ENCODE results near the gene EFCAB8. TPM values are rescaled to one million over a fixed set of nuclear protein-coding genes. Genes with fewer than 3 reads are reported as not detected.

The EFCAB8 gene, protein sequence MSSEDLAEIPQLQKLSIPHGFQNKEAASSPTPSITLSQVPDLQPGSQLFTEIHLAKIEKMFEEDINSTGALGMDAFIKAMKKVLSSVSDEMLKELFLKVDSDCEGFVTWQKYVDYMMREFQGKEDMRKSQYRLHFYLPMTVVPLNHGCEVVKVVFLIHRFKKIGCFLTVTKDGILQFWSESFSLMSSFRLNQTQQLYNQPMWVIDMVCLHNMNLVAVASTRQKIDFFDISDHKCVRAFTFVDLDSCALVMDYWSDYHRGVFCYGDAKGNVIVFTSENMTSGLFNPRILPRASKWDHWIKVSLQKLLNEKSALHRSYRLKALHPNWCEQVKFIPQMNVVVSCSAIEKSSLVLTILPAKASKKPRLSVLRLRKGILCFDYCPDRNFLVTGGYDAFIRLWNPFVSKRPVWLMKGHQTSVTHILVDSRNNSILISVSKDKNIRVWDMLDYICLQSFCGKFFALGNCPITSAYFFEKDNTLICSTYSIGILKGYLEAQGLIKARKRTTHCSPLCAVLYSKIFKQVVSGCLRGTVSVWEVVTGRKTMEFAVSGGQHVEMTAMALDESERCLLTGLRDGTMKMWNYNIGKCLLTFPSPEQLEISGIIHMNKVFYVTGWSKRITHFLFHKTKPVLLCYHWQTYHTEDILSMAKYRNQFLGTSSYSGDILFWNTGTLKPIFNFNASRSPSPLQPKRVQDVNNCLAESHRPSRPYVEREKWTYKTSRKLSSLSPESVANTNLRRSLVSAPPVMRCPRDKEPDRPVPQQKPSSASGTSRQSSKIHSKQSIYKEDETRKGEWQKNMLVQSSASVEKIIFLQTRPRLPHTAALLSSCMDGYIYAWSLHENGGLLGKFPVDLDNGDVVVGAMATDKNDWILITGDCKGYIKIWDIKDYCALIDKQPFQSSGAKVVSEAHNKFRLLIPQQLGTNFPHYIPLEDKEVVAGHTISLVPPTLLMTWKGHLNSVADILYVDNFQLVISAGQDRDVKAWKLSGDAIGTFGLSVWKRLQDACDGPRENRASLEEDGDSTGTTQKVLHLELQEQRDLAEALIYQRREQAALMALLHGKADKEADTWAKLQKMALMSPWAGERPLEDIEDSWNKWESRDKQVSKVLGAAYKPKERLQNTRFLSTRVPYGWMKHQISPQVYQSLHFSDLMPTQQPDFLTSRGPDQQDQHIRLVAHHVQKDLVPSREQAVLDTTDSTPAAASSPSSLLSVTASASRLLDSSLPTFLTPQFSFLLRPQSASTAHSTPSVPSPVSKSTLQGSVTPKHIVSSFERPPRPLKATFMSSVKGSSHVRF
- 0.05 TPM in 1 of 2 replicates, not detected in the other for total RNA-seq

DNA sequence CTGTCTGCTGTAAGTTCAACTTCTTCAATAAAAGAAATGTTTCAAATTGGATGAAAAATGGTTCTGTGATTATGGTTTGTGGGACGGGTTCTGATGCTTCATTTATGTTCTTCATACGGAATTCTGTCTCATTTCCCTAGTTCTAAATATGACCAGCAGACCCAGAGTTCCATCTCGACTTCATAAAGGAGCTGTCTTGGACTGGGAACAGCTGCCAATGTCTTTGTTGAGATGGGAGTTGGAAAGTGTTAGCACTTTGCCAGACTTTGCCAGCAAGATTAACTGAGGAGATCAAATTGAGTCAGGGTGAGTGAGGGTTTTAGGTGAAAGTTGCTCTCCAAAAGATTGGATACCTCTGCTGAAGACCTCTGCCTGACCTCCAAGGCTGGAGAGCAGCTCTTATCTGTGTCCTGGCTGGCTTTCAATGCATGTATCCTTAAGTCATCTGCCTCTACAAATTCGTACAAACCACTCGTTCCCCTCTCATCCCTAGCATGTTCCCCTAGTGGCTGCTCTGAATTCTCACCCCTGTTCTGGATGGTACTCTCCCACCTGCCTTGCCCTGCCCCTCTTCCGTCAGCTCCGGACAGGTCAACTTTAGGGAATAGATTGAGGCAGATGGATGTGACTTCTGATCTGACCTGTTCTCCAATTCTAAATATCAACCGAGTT is at the start of gene EFCAB8:
TSS of gene EFCAB8 (plus strand) at position 223 of the 672 bp plus-strand sequence. CDS start 4,870 bp downstream, outside the sequence.
- DNase-seq (ENCODE audit: extremely low read depth, low read depth, low spot score): no peak

DNA sequence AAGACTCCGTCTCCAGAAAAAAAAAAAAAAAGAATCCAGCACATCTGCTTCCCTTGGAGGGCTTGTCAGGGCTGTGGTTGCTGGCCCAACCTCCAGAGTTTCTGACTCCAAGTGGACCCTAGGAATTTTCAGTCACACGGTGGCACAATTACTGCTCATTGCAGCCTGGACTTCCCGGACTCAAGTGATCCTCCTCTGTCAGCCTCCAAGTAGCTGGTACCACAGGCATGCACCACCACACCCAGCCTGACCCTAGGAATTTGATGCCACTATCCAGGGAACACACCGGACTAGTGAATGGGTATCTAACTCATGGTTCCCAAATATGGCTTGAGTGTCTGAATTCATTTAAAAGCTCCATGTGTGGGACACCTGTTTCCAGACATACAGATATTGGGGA is 48.8 kb upstream of the EFCAB8 start:
- DNase-seq (ENCODE audit: extremely low read depth, low read depth, low spot score): no peak

DNA sequence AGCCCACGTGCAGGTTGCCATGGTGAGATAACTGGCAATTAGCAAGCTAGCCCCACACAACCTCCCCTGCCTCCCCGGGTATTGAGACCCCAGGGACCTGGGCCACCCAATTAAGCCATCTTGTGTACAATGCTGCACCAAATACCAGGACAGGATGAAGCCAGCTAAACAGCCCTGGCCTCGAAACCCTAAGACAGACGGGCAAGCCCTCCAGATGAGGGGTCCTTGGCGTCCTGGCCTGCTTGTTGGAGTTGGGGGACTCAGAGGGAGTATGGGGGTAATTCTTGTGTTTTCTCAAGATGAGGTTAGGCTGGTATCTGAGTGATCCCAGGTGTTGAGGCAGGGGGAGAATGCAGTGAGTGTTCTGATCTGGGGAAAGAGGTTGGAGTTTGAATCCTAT is 47.8 kb upstream of the EFCAB8 start:
- no peak for DNase-seq (ENCODE audit: extremely low read depth, low read depth, low spot score)

DNA sequence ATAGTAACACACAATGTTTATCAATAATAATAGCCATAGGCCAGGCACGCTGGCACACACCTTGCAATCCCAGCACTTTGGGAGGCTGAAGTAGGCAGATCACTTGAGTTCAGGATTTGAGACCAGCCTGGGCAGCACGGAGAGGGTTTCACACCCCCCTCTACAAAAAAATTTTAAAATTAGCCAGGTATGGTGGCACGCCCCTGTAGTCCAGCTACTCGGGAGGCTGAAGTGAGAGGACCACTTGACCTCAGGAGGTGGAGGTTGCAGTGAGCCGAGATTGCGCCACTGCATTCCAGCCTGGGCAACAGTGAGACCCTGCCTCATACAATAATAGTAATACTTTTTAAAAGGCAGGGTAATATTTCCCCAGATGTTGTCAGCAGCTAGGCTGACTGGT is 46.8 kb upstream of the EFCAB8 start:
- DNase-seq (ENCODE audit: extremely low read depth, low read depth, low spot score): no peak

DNA sequence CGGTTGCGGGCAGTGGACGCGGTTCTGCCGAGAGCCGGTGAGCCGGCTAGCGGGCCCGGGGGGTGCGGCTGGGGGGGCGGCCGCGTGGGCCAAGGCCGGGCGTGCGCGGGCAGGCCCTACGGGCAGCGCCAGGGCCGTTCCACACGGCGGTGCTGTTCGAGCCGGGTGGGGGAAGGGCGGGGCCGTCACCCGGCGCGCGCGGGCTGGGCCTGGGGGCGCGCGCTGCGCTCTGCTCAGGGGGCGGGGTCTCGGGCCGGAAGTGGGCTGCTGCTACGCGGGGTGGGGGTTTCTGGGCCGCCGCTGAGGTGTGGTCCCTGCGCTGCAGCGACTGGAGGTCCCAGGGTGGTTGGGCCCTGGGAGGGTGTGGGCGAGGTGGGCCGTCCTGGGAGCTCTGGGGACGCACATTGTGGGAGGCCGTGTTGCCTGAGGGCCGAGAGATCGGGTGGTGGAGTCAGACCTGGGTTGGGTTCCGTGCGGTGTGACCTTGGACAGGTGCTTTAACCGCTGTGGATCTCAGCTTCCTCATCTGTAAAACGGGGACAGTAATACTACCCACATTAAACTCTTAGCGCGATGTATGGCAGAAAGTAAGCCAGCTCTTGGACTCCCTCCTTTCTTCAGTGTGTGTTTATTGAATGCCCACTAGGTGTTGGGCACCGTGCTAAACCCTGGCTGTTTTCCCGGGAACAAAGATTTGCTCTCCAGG is 38.6 kb upstream of the EFCAB8 start:
- DNase-seq (ENCODE audit: extremely low read depth, low read depth, low spot score): no peak

DNA sequence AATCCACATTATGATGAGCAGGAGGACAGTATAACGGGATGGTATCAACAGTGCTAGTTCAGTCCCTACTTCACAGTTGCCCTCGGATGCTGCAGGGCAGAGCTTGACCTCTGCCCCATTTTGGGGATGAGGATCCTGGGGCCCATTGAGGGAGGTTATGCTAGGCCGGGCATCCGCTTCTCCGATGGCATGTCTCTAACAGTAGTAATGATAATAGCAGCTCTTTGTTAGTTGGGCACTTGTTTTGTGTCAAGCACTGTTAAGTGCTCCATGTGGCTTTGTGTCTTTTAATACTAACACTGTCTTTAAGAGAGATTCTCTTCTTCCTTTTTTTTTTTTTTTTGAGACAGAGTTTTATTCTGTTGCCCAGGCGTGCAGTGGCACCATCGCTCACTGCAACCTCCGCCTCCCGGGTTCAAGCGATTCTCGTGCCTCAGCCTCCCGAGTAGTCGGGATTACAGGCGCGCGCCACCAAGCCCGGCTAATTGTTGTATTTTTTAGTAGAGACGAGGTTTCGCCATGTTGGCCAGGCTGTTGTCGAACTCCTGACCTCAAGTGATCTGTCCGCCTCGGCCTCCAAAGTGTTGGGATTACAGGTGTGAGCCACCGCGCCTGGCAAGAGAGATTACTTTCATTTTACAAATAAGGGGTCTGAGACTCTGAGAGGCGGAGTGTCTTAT is 37.9 kb upstream of the EFCAB8 start:
- DNase-seq (ENCODE audit: extremely low read depth, low read depth, low spot score): no peak

DNA sequence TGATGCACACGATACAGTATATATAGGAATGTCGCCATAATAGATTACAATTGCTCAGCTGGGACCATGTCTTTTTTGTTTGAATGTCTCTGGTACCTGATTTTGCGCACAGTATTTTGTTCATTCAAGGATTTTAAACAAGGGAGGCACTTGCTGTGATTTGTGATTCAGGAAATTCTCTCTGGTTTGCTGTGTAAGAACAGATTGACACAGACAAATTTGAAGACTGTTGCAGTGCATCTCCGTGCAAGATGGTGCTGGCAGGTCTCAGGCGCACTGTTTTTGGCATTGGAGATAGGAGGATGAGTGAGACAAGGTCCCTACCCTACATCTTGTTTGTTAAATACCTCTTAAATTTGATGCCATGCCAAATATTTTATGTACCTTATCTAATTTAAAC is 36.5 kb upstream of the EFCAB8 start:
- no peak for DNase-seq (ENCODE audit: extremely low read depth, low read depth, low spot score)

DNA sequence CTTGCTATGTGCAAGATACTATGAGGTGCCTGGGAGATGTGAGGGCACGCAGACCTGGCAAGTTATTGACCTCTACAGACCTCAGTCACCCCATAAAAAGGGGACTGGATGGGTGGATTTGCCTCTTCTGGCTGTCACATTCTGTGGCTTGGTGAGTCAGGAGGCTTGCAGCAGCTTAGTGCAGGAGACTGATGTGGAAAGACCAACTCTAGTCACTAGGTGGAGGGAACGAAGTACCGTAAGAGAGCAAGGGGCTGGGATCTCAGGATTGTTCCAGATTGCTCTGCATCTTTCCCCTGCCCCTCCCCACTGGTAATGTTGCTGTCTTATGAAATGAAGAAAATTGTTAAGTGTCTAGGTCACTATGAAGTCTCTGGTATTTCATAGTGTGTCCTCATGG is 35.6 kb upstream of the EFCAB8 start:
- DNase-seq (ENCODE audit: extremely low read depth, low read depth, low spot score): no peak

DNA sequence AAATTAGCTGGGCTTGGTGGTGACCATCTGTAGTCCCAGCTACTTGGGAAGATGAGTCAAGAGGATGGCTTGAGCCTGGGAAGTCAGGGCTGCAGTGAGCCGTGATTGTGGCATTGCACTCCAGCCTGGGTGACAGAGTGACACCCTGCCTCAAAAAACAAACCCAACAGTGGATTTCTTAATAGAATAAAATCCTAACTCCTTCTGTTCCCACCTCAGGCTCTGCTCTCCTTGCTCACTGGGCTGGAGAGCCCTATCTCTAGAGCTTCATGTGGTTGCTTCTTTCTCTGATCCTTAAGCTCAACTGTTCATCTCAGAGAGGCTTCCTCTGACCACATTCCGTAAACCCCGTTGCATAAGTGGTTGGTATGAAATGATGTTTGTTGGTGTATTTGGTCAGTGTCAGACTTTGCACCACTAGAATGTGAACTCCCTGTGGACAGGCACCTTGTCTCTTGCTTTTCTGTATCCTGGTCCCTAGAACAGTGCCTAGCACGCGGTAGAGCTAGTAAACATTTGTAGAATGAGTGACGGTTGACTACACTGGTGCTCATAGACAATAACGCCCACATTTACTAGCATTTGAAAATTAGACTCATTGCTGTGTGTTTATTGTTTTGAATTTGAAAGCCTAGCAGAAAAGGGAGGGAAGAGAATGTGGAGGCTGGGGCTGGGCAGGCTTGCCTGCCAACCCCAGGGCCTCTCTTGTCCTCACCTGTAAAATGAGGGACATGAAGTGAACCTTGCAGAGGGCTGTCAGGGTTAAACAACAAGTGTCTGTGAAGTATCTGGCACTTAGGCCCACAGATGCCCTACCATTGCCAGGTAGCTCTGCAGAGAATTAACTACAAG is 34.8 kb upstream of the EFCAB8 start:
- DNase-seq (ENCODE audit: extremely low read depth, low read depth, low spot score): no peak

DNA sequence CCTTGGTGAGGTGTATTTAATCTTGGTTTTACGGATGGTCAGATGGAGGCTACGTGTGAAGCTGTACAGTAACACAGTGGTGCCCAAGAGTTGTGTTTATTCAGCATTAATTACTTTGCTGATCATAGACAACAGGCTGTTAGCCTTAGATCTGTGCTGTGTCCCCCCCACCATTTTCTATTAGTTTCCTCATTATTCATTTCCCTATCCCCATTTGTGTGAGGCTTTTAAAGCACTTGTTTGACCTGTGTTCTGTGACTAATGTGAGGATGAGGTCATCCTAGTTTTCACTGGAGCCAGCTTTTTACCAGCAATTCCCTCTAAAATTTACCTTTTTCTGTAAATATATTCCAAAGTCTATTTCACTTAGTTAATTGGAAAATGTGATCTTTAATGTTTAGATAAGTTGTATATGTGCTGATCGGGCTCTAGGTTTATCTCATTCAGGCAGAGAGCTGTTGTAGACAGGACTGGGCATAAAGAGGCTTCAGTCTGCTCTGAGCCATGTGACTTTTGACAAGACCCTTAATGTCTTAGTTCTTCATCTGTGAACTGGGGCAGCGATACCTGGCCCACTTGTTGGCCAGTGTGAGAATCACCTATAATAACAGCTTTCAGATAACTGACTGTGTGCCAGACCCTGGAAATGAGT is 30.6 kb upstream of the EFCAB8 start:
- DNase-seq (ENCODE audit: extremely low read depth, low read depth, low spot score): no peak

DNA sequence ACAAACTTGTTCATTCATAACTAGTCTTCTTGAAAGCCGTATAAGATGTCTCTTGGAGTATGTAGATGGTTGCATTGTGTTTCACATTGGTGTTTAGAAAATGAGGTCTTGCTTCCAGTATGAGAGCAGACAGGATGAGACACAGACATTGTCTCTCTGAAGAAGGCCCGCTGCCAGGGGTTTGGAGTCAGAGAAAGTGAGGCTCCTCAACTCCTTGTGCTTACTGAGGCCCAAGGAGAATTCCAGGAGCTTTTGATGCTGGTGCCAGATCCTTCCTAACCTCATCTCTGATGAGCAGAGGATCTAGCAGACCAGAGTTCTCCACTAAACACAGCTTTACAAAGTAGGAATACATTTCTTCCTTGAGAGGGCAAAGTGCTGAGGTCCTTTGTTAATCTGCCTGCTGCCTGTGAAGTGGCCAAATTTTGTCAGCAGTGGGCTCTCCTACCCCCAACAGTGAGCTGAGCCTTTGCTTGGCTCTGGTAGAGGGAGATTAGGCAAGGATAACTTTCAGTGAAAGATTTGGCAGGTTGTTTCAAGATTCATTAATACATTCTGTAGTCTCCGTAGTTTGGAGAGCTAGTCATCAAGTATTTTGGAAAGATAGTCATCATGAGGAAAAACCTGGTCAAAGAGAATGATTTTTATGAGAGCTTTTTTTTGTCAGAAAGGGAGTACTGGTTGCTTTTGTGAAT is 29.3 kb upstream of the EFCAB8 start:
- no peak for DNase-seq (ENCODE audit: extremely low read depth, low read depth, low spot score)

DNA sequence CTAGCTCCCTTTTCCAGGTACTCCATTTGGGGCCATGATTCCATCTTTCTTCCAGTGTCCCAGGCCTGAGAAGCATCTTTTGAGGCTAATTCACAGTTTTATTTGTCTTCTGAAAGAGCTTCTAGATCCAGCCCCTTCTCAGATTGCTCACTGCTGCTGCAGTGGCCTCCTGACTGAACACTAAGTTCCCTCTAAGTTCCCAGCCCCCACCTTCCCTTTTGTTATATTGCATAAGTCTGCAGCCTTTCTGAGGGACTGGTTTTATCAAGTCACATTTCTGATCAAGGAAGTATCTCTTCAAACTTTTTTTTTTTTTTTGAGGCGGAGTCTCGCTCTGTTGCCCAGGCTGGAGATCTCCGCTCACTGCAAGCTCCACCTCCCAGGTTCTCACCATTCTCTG is 28.3 kb upstream of the EFCAB8 start:
- no peak for DNase-seq (ENCODE audit: extremely low read depth, low read depth, low spot score)

DNA sequence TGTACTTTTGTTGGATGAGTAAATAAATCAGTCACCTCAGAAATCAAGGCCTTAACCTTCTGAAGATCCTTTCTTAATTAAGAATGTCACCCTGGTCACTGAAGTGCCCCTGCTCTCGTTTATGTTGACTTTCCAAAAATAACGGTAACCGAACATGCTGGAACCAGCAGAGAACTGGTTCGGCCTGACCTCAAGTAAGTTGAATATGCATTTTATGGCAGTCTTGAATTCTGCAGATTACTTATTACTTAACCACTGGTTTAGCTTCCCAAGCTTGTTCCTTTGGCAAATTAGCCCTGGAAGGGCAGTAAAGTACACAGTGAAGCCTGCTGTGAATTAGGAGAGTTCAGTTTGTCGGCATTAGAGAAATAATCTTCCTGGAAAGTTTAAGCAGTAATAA is 26.7 kb upstream of the EFCAB8 start:
- no peak for DNase-seq (ENCODE audit: extremely low read depth, low read depth, low spot score)

DNA sequence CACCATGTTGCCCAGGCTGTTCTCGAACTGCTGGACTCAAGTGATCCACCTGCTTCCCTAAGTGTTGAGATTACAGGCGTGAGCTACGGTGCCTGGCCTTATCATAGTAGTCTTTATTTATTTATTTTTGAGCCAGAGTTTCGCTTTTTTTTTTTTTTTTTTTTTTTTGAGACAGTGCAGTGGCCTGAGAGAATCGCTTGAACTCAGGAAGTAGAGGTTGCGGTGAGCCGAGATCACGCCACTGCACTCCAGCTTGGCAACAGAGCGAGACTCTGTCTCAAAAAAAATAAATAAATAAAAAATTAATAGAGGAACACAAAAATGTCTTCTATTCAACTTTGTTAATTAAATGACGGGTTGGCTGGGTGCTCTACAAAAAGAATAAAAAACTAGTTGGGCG is 26.1 kb upstream of the EFCAB8 start:
- DNase-seq (ENCODE audit: extremely low read depth, low read depth, low spot score): no peak

DNA sequence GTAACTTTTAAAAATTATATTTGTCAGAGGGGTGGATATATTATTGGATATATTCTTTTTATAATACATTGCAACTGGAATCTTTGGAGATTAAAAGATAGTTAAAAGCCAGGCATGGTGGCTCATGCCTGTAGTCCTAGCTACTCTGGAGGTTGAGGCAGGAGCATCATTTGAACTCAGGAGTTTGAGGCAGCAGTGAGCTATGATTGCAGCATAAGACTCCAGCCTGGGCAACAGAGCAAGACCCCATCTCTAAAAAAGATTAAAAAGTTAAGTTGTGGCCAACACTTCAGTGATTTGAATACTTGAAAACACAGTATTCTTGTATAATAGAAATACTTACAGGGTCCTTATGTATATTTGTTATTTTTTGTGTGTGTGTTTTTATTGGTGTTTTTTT is 23.8 kb upstream of the EFCAB8 start:
- DNase-seq (ENCODE audit: extremely low read depth, low read depth, low spot score): no peak

DNA sequence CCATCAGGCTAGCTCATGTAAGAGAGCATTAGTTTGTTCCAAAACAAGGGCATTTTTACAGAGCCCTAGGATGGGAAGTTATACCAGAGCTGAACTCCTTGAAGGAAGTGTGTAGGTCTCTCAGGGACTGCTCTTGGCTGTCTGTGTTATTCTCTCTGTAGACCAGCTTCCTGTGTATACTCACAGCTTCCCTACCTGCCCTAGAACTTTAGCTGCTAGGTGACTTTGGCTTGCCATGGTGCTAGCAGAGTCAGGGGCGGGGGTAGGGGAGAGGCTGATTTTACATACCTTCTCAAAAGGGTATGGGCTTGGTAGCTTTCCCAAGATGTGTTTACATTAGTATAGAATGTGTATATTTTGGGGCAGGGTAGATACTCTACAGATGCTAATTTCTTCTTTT is 21.6 kb upstream of the EFCAB8 start:
- no peak for DNase-seq (ENCODE audit: extremely low read depth, low read depth, low spot score)

DNA sequence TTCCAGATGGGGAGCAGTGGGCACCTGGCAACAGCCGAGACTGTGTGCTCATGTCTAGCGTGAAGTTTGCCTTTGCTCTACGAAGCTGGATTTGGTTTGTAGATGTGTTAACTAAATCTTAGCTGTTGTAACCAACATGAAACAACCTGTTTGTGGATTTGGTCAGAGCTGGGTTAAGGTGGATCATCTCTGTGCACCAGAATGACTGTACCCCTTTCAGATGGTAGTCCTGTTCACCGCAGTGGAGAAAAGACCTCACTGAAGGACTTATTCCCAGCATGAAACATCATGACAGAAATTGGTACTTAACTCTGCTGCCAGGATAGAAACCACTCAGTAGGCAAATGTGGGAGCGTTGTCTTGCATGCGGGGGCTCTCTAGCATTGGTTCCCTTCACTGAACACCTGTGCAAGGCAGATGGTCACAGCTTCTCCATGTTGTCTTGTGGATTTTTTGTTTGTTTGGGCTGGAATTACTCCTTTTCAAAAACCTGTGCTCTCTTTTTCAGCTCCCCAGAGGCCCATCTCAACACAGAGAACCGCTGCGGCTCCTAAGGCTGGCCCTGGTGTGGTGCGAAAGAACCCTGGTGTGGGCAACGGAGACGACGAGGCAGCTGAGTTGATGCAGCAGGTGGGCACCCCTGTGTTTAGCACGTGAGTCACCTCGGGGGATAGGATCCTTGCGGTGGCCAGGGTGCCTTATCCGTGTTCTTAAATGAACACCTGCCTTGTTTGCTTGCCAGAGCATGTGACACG is 19.3 kb upstream of the EFCAB8 start:
- no peak for DNase-seq (ENCODE audit: extremely low read depth, low read depth, low spot score)
